Activated T-cell treated with anti-CD3 and anti-CD28 coated beads for 4 hours (primary cell): ENCODE results near the gene IL6.
"Not testable (repeated sequence)": the region's sequence is repeated elsewhere in the genome, so short reads cannot be mapped to it uniquely, and the experiment has no call there.

ENCODE experiments used
- DNase-seq: peaks from one replicate; pipeline ENCODE4 v3.0.0-alpha.2; 2020

The IL6 gene

DNA sequence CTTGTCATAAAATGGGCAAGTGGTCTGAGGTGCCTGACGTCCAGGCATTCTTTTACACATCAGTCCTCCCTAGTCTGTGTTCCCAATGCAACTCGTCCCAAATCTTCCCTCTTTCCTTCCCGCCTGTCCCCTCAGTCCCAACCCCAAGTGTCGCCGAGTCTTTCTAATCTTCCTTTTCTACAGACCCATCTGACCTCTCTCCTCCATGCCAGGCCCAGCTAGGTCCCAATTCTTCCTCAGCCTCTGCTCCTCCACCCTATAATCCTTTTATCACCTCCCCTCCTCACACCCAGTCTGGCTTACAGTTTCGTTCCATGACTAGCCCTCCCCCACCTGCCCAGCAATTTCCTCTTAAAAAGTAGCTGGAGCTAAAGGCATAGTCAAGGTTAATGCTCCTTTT, 22.3 kb upstream of the IL6 start:
- DNase-seq = not testable (repeated sequence)

DNA sequence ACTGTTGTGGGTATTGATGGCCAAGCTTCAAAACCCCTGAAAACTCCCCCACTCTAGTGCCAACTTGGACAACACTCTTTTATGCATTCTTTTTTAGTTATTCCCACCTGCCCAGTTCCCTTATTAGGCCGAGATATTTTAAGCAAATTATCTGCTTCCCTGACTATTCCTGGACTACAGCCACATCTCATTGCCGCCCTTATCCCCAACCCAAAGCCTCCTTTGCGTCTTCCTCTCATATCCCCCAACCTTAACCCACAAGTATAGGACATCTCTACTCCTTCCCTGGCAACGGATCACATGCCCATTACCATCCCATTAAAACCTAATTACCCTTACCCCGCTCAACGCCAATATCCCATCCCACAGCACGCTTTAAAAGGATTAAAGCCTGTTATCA, 21.1 kb upstream of the IL6 start:
- not testable (repeated sequence) for DNase-seq

DNA sequence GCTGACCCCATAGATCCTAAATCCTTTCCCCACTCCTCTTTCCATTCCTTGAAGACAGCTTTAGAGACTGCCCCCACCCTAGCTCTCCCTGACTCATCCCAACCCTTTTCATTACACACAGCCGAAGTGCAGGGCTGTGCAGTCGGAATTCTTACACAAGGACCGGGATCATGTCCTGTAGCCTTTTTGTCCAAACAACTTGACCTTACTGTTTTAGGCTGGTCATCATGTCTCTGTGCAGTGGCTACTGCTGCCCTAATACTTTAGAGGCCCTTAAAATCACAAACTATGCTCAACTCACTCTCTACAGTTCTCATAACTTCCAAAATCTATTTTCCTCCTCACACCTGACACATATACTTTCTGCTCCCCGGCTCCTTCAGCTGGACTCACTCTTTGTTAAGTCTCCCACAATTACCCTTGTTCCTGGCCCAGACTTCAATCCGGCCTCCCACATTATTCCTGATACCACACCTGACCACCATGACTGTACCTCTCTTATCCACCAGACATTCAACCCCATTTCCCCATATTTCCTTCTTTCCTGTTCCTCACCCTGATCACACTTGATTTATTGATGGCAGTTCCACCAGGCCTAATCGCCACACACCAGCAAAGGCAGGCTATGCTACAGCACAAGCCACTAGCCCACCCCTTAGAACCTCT, 19.8 kb upstream of the IL6 start:
- not testable (repeated sequence) for DNase-seq

DNA sequence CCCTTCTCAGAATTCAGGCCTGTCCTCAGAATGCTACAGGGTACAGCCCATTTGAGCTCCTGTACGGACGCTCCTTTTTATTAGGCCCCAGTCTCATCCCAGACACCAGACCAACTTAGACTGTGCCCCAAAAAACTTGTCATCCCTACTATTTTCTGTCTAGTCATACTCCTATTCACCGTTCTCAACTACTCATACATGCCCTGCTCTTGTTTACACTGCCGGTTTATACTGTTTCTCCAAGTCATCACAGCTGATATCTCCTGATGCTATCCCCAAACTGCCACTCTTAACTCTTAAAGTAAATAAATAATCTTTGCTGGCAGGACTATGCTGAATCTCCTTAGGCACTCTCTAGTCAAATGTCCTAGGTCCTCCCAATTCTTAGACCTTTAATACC, 18.8 kb upstream of the IL6 start:
- not testable (repeated sequence) for DNase-seq

DNA sequence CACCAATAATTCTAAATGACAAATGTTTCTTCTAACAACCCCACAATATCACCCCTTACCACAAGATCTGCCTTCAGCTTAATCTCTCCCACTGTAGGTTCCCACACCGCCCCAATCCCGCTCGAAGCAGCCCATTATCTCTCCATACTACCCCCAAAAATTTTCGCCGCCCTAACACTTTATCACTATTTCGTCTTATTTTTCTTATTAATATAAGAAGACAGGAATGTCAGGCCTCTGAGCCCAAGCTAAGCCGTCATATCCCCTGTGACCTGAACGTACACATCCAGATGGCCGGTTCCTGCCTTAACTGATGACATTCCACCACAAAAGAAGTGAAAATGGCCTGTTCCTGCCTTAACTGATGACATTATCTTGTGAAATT, 18.3 kb upstream of the IL6 start:
- not testable (repeated sequence) for DNase-seq

DNA sequence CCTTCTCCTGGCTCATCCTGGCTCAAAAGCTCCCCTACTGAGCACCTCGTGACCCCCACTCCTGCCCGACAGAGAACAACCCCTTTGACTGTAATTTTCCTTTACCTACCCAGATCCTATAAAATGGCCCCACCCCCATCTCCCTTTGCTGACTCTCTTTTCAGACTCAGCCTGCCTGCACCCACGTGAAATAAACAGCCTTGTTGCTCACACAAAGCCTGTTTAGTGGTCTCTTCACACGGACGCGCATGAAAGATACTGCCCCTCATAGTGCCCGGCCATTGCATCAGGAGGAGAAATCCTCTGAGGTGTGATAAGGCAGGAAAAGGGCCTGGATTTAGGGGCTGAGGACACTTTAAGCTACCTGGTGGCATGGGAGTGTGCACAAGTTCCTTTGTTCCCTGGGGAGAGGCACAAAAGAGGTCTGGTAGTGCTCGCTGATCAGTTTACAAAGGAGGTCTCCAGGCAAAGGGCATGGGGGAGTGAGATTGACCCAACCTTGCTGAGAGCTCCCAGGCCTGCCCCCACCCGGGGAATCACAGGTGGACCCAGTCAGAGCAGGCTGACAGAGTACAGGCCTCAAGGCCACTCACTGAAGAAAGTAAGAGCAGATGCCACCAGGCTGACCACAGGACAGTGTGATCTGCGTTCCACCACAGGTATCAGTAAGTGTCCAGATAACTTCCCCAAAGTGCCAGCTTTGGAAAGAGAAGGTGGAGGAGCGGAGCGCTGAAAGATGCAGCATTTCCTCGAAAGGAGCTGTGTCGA, 17.8 kb upstream of the IL6 start:
- DNase-seq = not testable (repeated sequence)

DNA sequence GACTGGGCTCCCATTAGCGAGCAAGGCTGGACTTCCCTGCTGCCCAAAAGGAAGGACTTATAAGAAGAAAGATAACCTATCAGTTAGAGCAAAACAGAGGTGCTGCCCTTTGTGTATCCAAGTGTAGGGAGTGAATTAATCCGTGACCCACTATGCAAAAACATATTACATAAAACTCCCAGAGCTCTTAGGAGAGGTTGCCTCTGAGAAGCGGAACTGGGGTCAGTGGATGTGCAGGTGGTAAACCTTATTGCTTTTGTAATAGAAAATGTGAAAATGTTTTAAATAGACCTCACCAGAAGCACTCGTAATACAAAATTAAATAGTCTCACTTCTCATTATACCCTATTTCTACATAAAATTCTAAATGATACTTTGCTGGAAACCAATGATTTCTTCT, 17.1 kb upstream of the IL6 start:
- DNase-seq = no peak

DNA sequence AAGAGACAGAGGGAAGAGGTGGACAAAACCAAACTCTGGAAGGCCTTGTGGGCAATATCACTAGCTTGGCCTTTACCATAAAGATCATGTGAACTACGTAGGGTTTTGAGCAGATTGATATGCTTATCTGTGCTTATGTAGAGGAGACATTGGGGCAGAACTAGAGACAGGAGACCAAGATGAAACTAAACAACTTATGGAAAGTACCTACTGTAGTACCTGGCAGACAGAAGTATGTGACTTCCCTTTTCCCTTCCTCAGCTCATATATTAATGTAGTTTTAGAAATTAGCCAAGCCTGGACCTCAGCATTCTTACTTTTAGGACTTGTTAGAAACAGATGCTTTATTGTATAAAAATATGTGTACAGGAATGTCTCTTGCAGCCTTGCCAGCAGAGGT, 14.0 kb upstream of the IL6 start:
- DNase-seq = no peak

DNA sequence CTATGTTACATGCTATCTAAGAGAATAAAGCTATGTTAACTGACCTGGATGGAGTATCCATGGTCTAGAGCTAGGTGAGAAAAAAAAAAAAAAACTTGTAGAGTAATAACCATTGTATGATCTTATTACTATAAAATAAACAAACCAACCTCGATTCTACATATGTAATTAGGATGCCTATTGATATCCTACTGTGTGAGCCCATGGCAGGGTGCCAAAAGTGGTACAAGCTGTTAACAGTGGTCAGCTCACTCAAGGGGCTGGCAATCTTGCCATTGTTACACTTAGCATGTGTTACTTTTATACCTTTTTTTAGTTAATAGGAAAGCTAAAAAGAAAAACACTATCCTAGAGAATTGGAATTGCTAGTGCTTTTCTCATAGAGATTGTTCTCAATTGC, 13.5 kb upstream of the IL6 start:
- DNase-seq = no peak

DNA sequence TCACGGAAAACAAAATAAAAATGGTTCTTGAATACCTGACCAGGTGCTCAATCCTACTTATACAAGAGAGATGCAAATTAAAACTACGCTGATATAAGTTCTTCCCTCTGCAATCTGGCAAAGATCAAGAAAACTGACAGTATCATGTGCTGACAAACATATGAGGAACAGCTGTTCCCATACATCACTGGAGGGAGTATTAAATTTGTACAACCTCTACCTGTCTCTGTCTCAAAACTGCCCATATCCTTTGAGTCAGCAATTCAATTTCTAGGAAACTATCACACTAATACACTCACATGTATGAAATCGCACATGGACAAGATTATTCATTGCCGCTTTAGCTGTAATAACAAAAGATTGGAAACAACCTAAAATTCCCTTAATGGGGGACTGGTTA, 11.0 kb upstream of the IL6 start:
- no peak for DNase-seq

DNA sequence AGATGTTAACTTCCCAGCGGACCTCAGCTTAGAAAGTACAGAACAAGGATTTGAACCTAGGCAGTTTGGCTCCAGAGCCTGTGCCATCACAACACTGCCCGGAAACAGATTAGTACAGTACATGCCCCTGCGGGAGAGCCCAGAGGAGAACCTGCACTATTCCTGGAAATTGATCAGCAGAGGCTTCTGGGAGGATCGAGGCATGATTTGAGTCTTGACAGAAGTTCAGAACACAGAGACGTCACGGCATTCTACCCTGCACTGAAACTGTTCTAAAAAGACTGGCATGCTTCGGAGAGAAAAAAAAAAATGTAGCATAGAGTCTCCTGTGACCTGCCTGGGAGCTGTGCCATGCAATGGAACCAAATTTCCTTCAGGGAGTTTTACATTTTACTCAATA, 9.2 kb upstream of the IL6 start:
- DNase-seq = no peak

DNA sequence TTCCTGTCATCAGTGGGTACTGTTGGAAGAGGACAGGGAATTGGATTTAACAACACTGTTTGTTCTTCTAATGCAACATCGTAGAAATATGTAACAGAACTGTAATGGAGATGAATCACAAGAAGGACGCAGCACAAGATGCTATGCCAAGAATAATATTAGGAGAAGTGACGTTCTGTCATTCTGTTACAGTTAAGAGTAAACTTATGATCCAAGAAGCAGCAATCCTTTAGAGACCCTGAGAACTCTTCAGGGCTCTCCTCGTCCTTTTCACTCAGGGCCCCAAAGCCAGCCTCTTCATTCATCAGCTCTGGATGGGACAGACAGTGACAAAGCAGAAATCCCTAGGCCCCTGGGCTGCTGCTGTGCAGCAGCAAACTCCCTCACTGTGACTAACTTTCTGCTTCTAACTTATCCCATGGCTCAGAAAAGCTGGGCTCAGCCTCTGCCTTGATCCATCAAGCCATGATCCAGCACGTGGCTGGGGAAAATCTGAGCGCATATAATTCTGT, 8.7 kb upstream of the IL6 start:
- DNase-seq = no peak

DNA sequence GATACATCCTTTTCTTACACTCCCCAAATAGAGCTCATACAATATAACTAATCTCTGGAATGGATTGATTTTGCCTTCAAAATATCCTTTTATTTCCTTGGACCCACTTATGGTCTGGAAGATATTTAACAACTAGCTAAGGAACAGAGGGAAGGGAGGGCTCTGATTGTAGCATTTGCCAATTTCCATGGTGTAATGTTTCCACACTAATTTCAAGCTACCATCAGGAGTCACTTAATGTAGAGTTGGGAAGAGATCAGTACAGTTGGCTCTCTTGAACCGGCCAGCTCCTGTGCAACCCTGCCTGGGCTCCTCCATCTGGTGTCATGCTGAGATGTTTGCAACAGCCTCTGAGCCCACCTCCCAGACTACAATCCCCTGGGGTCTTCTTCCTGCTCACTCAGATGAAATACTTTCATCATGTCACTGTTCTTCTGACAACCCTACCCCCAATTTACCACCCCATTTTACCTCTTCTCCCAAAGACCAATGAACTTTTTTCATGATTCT, 8.0 kb upstream of the IL6 start:
- no peak for DNase-seq

DNA sequence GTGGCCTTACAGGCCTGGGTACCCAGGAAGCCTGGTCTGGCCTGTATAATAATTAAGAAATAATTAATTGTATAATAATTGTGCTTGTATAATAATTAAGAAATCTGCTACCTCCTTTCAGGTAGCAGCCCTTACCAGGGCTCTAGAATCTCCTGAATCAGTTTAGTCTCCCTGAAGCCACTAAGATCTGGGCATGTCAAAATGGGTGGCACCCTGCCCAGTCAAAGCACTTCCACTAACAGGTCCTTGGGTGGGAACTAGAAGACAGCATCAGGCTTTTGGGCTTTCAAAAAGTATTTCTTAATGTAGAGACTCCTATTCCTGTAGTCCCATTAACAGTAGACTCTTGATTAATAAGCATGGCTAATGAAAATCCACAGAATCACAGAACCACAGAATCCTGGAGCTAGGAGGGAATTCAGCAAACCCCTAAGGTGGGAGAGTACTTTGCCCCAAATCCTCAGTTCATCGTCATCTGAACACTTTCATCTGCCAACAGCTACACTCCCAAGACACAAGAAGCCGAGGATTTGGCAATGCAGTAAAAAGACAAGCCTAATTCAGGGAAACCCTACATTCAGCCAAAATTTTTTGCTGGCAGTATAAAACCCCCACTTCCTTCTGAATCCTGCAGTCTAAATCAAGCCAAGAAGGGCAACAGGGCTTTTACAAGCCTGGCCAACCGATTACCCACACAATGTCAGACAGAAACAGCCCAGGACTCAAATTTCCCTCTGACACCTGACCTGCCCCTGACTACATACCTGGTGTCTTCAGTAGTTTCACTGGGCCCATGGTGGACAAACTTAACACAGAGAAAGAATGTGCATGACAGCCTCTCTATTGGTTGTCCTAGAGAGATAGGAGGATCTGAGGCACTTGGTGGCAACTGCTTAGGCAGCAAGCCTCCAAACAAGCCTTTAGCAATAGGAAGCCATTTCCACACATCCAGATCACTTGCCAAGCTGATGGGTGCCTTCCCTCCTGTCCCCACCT, 5.9 kb upstream of the IL6 start:
- DNase-seq = no peak

DNA sequence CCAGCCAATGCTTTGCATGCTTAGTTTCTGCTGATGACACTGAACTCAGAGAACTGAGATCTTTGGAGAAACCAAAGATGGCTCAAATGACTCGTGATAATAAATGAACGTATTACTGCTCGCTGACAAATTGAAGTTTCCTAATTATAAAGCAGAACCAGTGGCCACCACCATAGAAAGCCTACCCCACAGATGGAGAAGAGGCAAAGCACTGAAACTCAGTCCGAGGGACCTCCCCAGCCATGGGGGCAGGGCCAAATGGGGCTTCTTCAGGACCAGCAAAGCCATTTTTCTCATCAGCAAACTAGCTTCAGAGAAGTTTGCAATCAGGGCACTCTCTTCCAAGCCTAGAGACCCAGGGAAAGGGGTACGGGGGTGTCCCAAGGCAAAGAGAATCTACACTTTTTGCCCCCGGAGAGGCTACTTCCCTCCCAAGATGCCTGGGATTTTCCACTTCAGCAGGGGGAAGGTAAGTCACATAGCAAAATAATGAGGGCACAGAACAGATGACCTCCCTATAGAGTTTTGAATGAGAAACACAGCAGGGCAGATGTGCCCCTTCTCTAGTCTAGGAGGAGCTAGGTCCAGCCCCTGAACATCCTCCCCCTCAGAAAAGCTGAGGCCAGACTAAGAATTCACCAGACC, 4.3 kb upstream of the IL6 start:
- DNase-seq = no peak

DNA sequence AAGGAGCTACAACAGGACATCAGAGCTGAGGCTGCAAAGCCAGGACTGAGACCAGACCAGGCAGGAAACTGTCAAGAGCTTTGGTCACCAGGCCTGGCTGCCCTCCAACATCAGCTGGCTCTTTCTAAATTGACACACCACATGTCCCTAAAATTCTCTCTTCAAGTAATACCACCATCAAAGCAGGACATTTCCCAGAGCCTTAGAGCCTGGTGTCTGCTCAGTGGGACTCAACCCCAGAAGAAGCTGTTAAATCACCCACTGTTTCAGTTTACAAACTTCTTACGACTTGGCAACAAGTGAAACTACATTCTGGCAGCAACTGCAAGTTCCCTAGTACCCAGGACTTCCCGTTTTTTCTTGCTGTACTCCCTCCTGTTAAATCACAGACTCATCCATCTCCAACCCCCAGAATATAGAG, 3.8 kb upstream of the IL6 start:
- no peak for DNase-seq

DNA sequence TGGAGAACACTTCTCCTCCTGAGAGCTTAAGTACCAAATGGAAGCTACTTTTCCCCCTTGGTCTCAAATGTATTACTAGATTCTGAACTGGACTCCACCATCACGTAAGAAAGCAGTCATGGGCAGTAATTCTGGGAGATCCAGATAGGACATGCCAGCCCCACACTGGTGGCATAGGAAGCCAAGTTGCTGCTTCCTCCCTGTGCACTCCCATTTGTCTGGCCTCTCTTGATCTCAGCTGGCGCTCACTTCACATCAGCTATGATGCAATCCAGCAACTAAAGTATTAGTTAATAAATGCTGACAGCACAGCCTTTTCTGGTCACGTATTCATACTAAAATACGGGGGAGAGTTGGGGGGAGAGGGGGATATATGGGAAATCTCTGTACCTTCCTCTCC, 3.4 kb upstream of the IL6 start:
- DNase-seq = no peak

DNA sequence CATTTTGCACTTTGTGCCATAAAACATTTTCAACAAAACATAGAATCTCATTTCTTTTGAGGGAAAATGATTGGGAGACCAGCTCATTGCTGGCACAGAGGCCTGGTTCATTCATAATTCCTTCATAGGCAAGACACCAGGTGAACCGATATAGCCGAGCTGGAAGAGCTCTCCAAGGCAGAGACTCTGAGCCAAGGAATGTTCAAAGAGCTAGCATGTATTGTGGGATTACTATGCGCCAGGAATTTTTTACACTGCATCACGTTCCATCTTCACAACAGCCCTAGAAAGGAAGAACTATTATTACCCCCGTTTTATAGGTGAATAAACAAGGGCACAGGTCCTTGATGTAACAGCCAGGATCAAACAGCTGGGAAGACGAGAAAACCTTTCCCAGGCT, 2.1 kb upstream of the IL6 start:
- DNase-seq = no peak

DNA sequence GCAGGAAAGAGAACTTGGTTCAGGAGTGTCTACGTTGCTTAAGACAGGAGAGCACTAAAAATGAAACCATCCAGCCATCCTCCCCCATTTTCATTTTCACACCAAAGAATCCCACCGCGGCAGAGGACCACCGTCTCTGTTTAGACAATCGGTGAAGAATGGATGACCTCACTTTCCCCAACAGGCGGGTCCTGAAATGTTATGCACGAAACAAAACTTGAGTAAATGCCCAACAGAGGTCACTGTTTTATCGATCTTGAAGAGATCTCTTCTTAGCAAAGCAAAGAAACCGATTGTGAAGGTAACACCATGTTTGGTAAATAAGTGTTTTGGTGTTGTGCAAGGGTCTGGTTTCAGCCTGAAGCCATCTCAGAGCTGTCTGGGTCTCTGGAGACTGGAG, 1.4 kb upstream of the IL6 start:
- DNase-seq = no peak

DNA sequence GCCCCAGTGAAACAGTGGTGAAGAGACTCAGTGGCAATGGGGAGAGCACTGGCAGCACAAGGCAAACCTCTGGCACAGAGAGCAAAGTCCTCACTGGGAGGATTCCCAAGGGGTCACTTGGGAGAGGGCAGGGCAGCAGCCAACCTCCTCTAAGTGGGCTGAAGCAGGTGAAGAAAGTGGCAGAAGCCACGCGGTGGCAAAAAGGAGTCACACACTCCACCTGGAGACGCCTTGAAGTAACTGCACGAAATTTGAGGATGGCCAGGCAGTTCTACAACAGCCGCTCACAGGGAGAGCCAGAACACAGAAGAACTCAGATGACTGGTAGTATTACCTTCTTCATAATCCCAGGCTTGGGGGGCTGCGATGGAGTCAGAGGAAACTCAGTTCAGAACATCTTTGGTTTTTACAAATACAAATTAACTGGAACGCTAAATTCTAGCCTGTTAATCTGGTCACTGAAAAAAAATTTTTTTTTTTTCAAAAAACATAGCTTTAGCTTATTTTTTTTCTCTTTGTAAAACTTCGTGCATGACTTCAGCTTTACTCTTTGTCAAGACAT, 574 bp upstream of the IL6 start:
- peak; percentile 25 for DNase-seq

DNA sequence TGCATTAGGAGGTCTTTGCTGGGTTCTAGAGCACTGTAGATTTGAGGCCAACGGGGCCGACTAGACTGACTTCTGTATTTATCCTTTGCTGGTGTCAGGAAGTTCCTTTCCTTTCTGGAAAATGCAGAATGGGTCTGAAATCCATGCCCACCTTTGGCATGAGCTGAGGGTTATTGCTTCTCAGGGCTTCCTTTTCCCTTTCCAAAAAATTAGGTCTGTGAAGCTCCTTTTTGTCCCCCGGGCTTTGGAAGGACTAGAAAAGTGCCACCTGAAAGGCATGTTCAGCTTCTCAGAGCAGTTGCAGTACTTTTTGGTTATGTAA, 675 bp downstream of the IL6 start:
- DNase-seq = no peak

DNA sequence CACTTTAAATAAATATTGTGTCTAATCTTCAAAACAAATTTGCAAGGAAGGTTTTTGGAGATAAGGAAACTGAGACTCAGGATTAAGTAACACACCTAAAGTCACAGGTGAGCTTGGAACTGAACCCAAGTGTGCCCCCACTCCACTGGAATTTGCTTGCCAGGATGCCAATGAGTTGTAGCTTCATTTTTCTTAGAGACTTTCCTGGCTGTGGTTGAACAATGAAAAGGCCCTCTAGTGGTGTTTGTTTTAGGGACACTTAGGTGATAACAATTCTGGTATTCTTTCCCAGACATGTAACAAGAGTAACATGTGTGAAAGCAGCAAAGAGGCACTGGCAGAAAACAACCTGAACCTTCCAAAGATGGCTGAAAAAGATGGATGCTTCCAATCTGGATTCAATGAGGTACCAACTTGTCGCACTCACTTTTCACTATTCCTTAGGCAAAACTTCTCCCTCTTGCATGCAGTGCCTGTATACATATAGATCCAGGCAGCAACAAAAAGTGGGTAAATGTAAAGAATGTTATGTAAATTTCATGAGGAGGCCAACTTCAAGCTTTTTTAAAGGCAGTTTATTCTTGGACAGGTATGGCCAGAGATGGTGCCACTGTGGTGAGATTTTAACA, 1.5 kb downstream of the IL6 start:
- DNase-seq = no peak
